ENCODE results near the gene RAET1G. TPM values are rescaled to one million over a fixed set of nuclear protein-coding genes. Genes with fewer than 3 reads are reported as not detected.
"Not testable (repeated sequence)": the region's sequence is repeated elsewhere in the genome, so short reads cannot be mapped to it uniquely, and the experiment has no call there.

The RAET1G gene
- total RNA-seq, 4 donors from 2014 or later = 0.34 to 5.5 (median 4.5) TPM; not detected in 1

DNA sequence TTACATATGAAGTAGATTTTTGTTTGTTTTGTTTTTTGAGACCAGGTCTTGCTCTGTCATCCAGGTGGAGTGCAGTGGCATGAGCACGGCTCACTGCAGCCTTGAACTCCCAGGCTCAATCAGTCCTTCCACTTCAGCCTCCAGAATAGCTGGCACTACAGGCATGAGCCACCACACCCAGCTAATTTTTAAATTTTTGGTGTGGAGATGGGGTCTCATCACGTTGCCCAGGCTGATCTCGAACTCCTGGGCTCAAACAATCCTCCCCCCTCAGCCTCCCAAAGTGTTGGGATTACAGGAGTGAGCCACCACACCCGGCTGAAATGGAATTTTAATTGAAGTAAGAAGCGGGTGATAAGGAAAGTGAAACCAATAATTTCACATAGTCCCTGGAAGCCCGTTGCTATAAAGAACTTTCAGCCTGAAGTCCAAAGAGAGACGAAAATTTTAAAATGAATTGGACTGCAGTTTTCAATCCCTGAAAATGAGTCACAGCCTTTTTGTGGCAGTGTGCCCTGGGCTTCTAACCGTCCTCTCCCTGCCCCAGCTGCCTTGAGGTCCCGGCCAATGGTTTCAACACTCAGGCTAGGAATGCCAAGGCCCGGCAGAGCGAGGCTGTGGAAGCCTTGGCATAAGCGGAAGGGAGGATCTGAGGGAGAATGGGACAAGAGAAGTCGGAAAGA lies 25.8 kb downstream of the RAET1G start:
- TF ChIP-seq CTCF (IDR thresholded peaks at IDR 0.05) = no peak
- no peak overlapping the region for H3K4me3 ChIP-seq (ENCODE audit: low read depth, poor library complexity, severe bottlenecking)
- DNase-seq (ENCODE audit: low spot score in 2 of 2) = peak; percentile 89 to 98
- intact Hi-C loops (cut with DNase I; ENCODE audit: low total_unique reads) = no loop called here
- 17 to 20% methylated on average over 13 of the region's 13 CpGs for WGBS, 2 donors

- intact Hi-C loops (cut with DNase I; ENCODE audit: low total_unique reads) = no loop called here
- no peak overlapping the region for H3K4me3 ChIP-seq (ENCODE audit: low read depth, poor library complexity, severe bottlenecking)
- no peak for TF ChIP-seq POLR2A (IDR thresholded peaks at IDR 0.05)
- TF ChIP-seq CTCF (IDR thresholded peaks at IDR 0.05) = no peak
- DNase-seq (ENCODE audit: low spot score in 2 of 2) = peak in 1 of 2 donors; percentile 45
- 78 to 93% methylated on average over 3 of the region's 3 CpGs for WGBS, 2 donors
Measured at GRCh38 chr6:149896491-149896890, 26.4 kb downstream of the RAET1G start.

- intact Hi-C loops (cut with DNase I; ENCODE audit: low total_unique reads) = no loop called here
- DNase-seq (ENCODE audit: low spot score in 2 of 2) = peak in 1 of 2 donors; percentile 90
- WGBS, 2 donors = 26 to 37% methylated on average over 5 of the region's 5 CpGs
- no peak overlapping the region for H3K4me3 ChIP-seq (ENCODE audit: low read depth, poor library complexity, severe bottlenecking)
- TF ChIP-seq POLR2A (IDR thresholded peaks at IDR 0.05) (no peak), CTCF (IDR thresholded peaks at IDR 0.05) (no peak)
Measured at GRCh38 chr6:149895833-149896271, 27.1 kb downstream of the RAET1G start.

- 24 to 36% methylated on average over 5 to 7 of the region's 7 CpGs for WGBS, 2 donors
- H3K4me3 ChIP-seq (ENCODE audit: low read depth, poor library complexity, severe bottlenecking) = no peak overlapping the region
- TF ChIP-seq POLR2A (IDR thresholded peaks at IDR 0.05) (no peak), CTCF (IDR thresholded peaks at IDR 0.05) (no peak)
- intact Hi-C loops (cut with DNase I; ENCODE audit: low total_unique reads) = no loop called here
- DNase-seq (ENCODE audit: low spot score in 2 of 2) = peak; percentile 80 to 88
Measured at GRCh38 chr6:149895048-149895590, 27.8 kb downstream of the RAET1G start.

DNA sequence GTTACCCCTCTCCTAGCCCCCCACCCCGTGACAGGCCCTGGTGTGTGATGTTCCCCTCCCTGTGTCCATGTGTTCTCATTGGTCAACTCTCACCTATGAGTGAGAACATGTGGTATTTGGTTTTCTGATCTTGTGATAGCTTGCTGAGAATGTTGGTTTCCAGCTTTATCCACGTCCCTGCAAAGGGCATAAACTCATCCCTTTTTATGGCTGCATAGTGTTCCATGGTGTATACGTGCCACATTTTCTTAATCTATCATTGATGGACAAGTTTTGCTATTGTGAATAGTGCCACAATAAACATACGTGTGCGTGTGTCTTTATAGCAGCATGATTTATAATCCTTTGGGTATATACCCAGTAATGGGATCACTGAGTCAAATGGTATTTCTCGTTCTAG lies 31.1 kb downstream of the RAET1G start:
- intact Hi-C loops (cut with DNase I; ENCODE audit: low total_unique reads); H3K4me3 ChIP-seq (ENCODE audit: low read depth, poor library complexity, severe bottlenecking); DNase-seq (ENCODE audit: low spot score in 2 of 2): not testable (repeated sequence)
- 78 to 86% methylated on average over 6 of the region's 6 CpGs for WGBS, 2 donors

- TF ChIP-seq CTCF (IDR thresholded peaks at IDR 0.05) (no peak), POLR2A (IDR thresholded peaks at IDR 0.05) (no peak)
- 74% methylated on average over 3 of the region's 3 CpGs for WGBS, 2 donors
- intact Hi-C loops (cut with DNase I; ENCODE audit: low total_unique reads) = no loop called here
- H3K4me3 ChIP-seq (ENCODE audit: low read depth, poor library complexity, severe bottlenecking) = no peak overlapping the region
- DNase-seq (ENCODE audit: low spot score in 2 of 2) = no peak
Measured at GRCh38 chr6:149891259-149891658, 31.7 kb downstream of the RAET1G start.

Data from lower leg skin (tissue), 4 donors.